ENCODE measurements around the gene SHOC2. TPM values are rescaled to one million over a fixed set of nuclear protein-coding genes. Genes with fewer than 3 reads are reported as not detected.

SHOC2 gene
- total RNA-seq, 1 experiment from 2014 or later, result 23.7 TPM

GRCh38 chr10:110992006-110992800 is 72.8 kb downstream of the SHOC2 start:
- no peak overlapping the region for H4K91ac ChIP-seq (ENCODE audit: insufficient read length, low read depth, low read length)
- no peaks in the 10 kb centered on the region for H3K27me3 Mint-ChIP-seq (ENCODE audit: low read depth)
- no peaks in the 10 kb centered on the region for H3K9me3 Mint-ChIP-seq
- no peak overlapping the region for H3K18ac ChIP-seq (ENCODE audit: insufficient read length, low read depth, low read length)
- H2BK12ac ChIP-seq (ENCODE audit: insufficient read length, low read depth, low read length), result no peak overlapping the region
- no peak overlapping the region for H3K14ac ChIP-seq (ENCODE audit: insufficient read depth, low read length)
- peak overlapping the region in 1 of 3 experiments; percentile 25; a peak in 1 of 7 replicates for H3K27ac Mint-ChIP-seq
- H3K36me3 Mint-ChIP-seq (ENCODE audit: insufficient read depth in 1 of 3, low read depth in 3 of 3), result peaks cover 13 to 17% (median 16%) of the 10 kb centered on the region in 3 experiments
- no peaks in the 10 kb centered on the region for H3K9me3 ChIP-seq (ENCODE audit: control insufficient read depth, low read depth, low read length)
- H3K4me1 Mint-ChIP-seq, result no peaks in the 10 kb centered on the region
- H3K27ac ChIP-seq (ENCODE audit: insufficient read length, low read depth, low read length), result no peak overlapping the region
- no peaks in the 10 kb centered on the region for H3K23me2 ChIP-seq (ENCODE audit: insufficient read length, low read depth, low read length, poor library complexity, severe bottlenecking)
- H3K23ac ChIP-seq (ENCODE audit: insufficient read length, low read depth, low read length), result no peak overlapping the region
- no peak overlapping the region for H3T11ph ChIP-seq (ENCODE audit: low read length)
- no peak overlapping the region for H3K4ac ChIP-seq (ENCODE audit: low read depth, low read length)
- TF ChIP-seq, protein P1, sequence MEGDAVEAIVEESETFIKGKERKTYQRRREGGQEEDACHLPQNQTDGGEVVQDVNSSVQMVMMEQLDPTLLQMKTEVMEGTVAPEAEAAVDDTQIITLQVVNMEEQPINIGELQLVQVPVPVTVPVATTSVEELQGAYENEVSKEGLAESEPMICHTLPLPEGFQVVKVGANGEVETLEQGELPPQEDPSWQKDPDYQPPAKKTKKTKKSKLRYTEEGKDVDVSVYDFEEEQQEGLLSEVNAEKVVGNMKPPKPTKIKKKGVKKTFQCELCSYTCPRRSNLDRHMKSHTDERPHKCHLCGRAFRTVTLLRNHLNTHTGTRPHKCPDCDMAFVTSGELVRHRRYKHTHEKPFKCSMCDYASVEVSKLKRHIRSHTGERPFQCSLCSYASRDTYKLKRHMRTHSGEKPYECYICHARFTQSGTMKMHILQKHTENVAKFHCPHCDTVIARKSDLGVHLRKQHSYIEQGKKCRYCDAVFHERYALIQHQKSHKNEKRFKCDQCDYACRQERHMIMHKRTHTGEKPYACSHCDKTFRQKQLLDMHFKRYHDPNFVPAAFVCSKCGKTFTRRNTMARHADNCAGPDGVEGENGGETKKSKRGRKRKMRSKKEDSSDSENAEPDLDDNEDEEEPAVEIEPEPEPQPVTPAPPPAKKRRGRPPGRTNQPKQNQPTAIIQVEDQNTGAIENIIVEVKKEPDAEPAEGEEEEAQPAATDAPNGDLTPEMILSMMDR (conservative IDR thresholded peaks at IDR 0.05), result no peak
- no peak overlapping the region for H2BK120ac ChIP-seq (ENCODE audit: low read depth, low read length, poor library complexity, severe bottlenecking)
- no peaks in the 10 kb centered on the region; the same call in 1 of the 2 replicates for H3K27me3 ChIP-seq (ENCODE audit: insufficient read depth, low read length)
- H3K9ac ChIP-seq (ENCODE audit: extremely low read depth, insufficient read length, low read length), result no peak overlapping the region
- DNase-seq, result no peak
- H3K4me2 ChIP-seq (ENCODE audit: insufficient read depth, insufficient read length, low read length), result no peak overlapping the region
- H3K79me1 ChIP-seq (ENCODE audit: insufficient read depth, low read depth, low read length, poor library complexity, severe bottlenecking), result no peaks in the 10 kb centered on the region
- no peak overlapping the region for H2BK5ac ChIP-seq (ENCODE audit: insufficient read length, low read length)
- H4K20me1 ChIP-seq (ENCODE audit: control insufficient read depth, insufficient read depth, insufficient read length), result no peaks in the 10 kb centered on the region
- WGBS (ENCODE audit: extremely low coverage, insufficient read length, low lambda C conversion rate), result no CpG with 5 or more reads among the region's 3 CpGs
- no peak overlapping the region for H3K56ac ChIP-seq (ENCODE audit: insufficient read length, low read depth, low read length)
- H4K5ac ChIP-seq (ENCODE audit: insufficient read length, low read depth, low read length), result no peak overlapping the region
- no peak overlapping the region for H2AFZ ChIP-seq (ENCODE audit: low read length)
- H2AK5ac ChIP-seq (ENCODE audit: insufficient read length, low read length), result no peak overlapping the region
- H2BK15ac ChIP-seq (ENCODE audit: low read depth, low read length), result no peak overlapping the region
- H3K4me3 Mint-ChIP-seq, result no peak overlapping the region
- no peak overlapping the region for H2BK20ac ChIP-seq (ENCODE audit: low read depth, low read length, poor library complexity, severe bottlenecking)
- H3K79me2 ChIP-seq (ENCODE audit: insufficient read depth, low read length), result no peaks in the 10 kb centered on the region
- no peak overlapping the region for H4K8ac ChIP-seq (replicated peaks; ENCODE audit: insufficient read length, low read depth, low read length)
- no peaks in the 10 kb centered on the region for H3K4me1 ChIP-seq (ENCODE audit: insufficient read depth, low read length)
